ENCODE data around the gene OR8B12.

Gene OR8B12

DNA sequence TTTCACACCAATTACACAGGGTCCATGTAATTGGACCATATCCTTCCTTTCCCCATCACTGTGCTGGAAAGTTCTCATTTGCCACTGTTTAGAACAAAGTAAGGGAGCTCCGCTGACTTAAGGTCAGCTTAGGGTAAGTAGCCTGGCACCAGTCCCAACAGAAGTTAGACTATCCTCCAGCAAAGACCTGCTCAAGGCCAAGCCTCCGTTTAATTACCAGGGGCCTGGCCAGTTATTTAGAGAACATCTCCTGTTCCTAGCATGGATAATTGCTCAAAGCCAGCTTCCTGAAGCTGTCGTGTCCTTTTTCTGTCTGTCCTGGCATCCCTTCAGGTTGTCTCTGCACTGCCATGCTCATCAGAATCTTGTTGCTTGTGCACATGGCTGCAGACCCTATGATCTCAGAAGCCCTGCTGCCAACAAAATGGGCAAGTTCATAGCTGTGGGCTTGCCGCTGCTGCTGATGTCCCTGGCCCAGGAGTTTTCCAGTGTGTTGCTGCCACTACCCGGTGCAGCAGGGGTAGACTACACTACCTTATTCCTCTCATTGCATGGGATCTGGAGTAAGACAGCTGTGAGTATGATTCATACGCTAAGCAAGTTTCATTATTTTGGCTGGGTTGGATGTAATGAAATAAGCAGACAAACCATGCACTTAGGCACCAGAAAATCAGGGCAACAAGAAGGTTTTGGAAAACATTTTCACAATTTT is 34.4 kb upstream of the OR8B12 start:
- FAIRE-seq: no peak
- no peak for DNase-seq (ENCODE audit: insufficient read length, low spot score)
- TF ChIP-seq POLR2A (IDR thresholded peaks at IDR 0.05; ENCODE audit: low read depth, low read length): no peak

DNA sequence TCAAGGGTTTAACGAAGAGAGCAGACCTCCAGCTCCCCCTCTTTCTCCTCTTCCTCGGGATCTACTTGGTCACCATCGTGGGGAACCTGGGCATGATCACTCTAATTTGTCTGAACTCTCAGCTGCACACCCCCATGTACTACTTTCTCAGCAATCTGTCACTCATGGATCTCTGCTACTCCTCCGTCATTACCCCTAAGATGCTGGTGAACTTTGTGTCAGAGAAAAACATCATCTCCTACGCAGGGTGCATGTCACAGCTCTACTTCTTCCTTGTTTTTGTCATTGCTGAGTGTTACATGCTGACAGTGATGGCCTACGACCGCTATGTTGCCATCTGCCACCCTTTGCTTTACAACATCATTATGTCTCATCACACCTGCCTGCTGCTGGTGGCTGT is 26.7 kb upstream of the OR8B12 start:
- TF ChIP-seq POLR2AphosphoS5 (IDR thresholded peaks at IDR 0.05; ENCODE audit: low read depth, low read length) (no peak), TAF1 (IDR thresholded peaks at IDR 0.05; ENCODE audit: low read depth, low read length) (no peak), POLR2A (IDR thresholded peaks at IDR 0.05; ENCODE audit: low read depth, low read length) (no peak), SPI1 (IDR thresholded peaks at IDR 0.05; ENCODE audit: low read depth, low read length) (no peak), POU2F2 (IDR thresholded peaks at IDR 0.05; ENCODE audit: low read depth, low read length) (no peak), PAX5 (IDR thresholded peaks at IDR 0.05; ENCODE audit: insufficient read depth, low read length, severe bottlenecking) (no peak)
- FAIRE-seq (no peak), DNase-seq (ENCODE audit: insufficient read length, low spot score) (no peak)

DNA sequence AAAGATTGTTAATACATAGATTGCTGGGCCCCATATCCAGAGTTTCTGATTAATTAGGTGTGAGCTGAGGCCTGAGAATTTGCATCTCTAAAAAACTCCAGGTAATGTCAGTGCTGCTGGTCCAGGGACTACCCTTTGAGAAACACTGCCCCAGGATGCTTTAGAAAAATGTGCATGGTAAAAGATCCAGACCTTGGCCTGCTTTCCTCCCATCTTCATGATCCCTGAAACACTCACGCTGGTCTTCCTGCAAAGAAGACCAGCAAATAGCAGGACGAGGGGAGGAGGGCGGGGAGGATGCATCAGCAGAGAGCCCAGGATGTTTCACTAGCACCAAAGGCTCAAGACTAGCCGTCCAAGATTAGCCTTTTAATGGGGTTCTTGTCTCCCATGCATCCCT is 26.2 kb upstream of the OR8B12 start, which contains the start of gene OR8A1:
Gene OR8A1, plus strand, starts transcription at position 301 of the 400 bp plus-strand sequence. CDS start 123 bp downstream, outside the sequence.
- no peak for TF ChIP-seq POLR2A (IDR thresholded peaks at IDR 0.05; ENCODE audit: low read depth, low read length)
- DNase-seq (ENCODE audit: insufficient read length, low spot score) (no peak), FAIRE-seq (no peak)

GRCh38 chr11:124556828-124557227 is 13.4 kb upstream of the OR8B12 start:
- FAIRE-seq (no peak), DNase-seq (ENCODE audit: insufficient read length, low spot score) (no peak)
- no peak for TF ChIP-seq PAX5 (IDR thresholded peaks at IDR 0.05; ENCODE audit: insufficient read depth, low read length, severe bottlenecking)
- TF ChIP-seq POLR2AphosphoS5 (IDR thresholded peaks at IDR 0.05; ENCODE audit: low read depth, low read length): no peak
- no peak for TF ChIP-seq POU2F2 (IDR thresholded peaks at IDR 0.05; ENCODE audit: low read depth, low read length)
- TF ChIP-seq SPI1 (IDR thresholded peaks at IDR 0.05; ENCODE audit: low read depth, low read length): no peak
- TF ChIP-seq TAF1 (IDR thresholded peaks at IDR 0.05; ENCODE audit: low read depth, low read length): no peak
- no peak for TF ChIP-seq POLR2A (IDR thresholded peaks at IDR 0.05; ENCODE audit: low read depth, low read length)

DNA sequence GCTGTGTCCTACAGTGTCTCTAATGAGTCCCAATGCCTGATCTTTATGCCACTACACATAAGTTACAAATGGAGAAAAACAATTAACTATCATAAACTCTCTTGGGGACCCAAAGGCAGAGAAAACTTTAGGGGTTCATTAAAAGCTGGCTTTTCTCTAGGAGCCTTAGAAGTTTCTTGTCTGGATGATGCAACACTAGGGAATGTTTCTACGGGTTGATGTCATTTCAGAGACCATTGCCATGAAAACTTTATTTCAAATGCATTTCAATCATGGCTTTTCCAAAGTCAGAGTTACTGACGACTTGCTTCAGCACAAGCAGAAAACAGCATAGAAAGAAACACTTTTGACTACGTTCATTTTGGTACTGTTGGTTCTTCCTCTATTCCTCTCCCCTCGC is 8.5 kb upstream of the OR8B12 start:
- DNase-seq (ENCODE audit: insufficient read length, low spot score) (no peak), FAIRE-seq (no peak)
- TF ChIP-seq POU2F2 (IDR thresholded peaks at IDR 0.05; ENCODE audit: low read depth, low read length): no peak
- TF ChIP-seq POLR2AphosphoS5 (IDR thresholded peaks at IDR 0.05; ENCODE audit: low read depth, low read length): no peak
- no peak for TF ChIP-seq TAF1 (IDR thresholded peaks at IDR 0.05; ENCODE audit: low read depth, low read length)
- no peak for TF ChIP-seq PAX5 (IDR thresholded peaks at IDR 0.05; ENCODE audit: insufficient read depth, low read length, severe bottlenecking)
- no peak for TF ChIP-seq SPI1 (IDR thresholded peaks at IDR 0.05; ENCODE audit: low read depth, low read length)
- no peak for TF ChIP-seq POLR2A (IDR thresholded peaks at IDR 0.05; ENCODE audit: low read depth, low read length)

DNA sequence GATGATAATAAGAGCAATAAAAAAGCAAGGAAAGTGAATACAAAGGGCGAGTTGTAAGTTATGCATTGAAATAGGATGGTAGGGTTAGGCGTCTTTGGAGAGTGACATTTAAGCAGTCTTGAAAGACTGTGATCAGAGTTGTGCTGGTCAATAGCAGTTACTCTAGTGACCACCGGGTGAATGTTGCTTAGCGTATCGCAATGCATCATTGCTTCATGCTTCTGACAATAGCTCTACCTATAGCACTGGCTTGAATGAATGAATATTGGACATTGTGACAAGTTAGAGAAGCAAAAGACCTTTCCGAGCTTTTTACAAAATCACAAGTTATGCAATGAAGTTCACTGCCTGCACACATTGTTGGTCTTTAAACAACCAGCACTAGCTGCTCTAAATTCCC is 7.7 kb upstream of the OR8B12 start:
- FAIRE-seq (no peak), DNase-seq (ENCODE audit: insufficient read length, low spot score) (no peak)
- TF ChIP-seq TAF1 (IDR thresholded peaks at IDR 0.05; ENCODE audit: low read depth, low read length) (no peak), PAX5 (IDR thresholded peaks at IDR 0.05; ENCODE audit: insufficient read depth, low read length, severe bottlenecking) (no peak), SPI1 (IDR thresholded peaks at IDR 0.05; ENCODE audit: low read depth, low read length) (no peak), POLR2A (IDR thresholded peaks at IDR 0.05; ENCODE audit: low read depth, low read length) (no peak), POLR2AphosphoS5 (IDR thresholded peaks at IDR 0.05; ENCODE audit: low read depth, low read length) (no peak), POU2F2 (IDR thresholded peaks at IDR 0.05; ENCODE audit: low read depth, low read length) (no peak)

DNA sequence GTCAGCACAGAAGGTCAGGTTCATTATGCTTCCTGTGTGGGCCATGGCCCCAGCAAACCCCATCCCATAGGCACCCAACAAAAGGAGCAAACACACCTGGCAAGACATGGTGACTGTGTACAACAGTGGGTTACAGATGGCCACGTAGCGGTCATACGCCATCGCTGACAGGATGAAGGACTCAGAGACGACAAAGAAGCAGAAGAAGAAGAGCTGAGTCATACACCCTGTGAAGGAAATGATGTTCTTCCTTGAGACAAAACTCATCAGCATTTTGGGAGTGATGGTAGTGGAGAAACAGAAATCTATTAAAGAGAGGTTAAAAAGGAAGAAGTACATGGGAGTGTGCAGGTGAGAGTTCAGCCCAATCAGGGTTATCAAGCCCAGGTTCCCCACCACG is 309 bp downstream of the OR8B12 start:
- no peak for DNase-seq (ENCODE audit: insufficient read length, low spot score)
- no peak for FAIRE-seq
- no peak for TF ChIP-seq POLR2A (IDR thresholded peaks at IDR 0.05; ENCODE audit: low read depth, low read length)

GRCh38 chr11:124541204-124541603 is 2.2 kb downstream of the OR8B12 start:
- DNase-seq (ENCODE audit: insufficient read length, low spot score) (no peak), FAIRE-seq (no peak)
- TF ChIP-seq POLR2A (IDR thresholded peaks at IDR 0.05; ENCODE audit: low read depth, low read length) (no peak), POLR2AphosphoS5 (IDR thresholded peaks at IDR 0.05; ENCODE audit: low read depth, low read length) (no peak), PAX5 (IDR thresholded peaks at IDR 0.05; ENCODE audit: insufficient read depth, low read length, severe bottlenecking) (no peak), POU2F2 (IDR thresholded peaks at IDR 0.05; ENCODE audit: low read depth, low read length) (no peak), TAF1 (IDR thresholded peaks at IDR 0.05; ENCODE audit: low read depth, low read length) (no peak)

DNA sequence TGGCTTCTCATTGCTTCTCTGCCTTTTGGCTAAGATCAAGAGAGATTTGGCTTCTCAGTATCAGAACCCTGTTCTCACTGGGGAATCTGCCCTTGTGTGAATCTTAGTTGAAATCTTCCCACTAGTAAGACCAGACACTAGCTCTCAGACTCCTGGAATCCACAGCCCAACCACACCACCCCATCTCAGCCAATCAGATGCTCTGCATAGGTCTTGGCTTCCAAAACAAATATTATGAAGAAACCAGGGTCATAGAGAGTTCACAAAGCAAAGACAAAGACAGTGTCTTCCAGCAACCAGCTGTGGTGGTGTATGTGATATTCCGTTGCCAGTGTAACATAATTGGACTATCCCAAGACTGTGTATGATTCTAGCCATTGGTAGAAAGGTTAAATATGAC is 5.4 kb downstream of the OR8B12 start:
- DNase-seq (ENCODE audit: insufficient read length, low spot score): no peak
- no peak for TF ChIP-seq POLR2A (IDR thresholded peaks at IDR 0.05; ENCODE audit: low read depth, low read length)
- TF ChIP-seq TAF1 (IDR thresholded peaks at IDR 0.05; ENCODE audit: low read depth, low read length): no peak
- no peak for TF ChIP-seq POLR2AphosphoS5 (IDR thresholded peaks at IDR 0.05; ENCODE audit: low read depth, low read length)
- TF ChIP-seq POU2F2 (IDR thresholded peaks at IDR 0.05; ENCODE audit: low read depth, low read length): no peak
- TF ChIP-seq SPI1 (IDR thresholded peaks at IDR 0.05; ENCODE audit: low read depth, low read length): no peak
- no peak for TF ChIP-seq PAX5 (IDR thresholded peaks at IDR 0.05; ENCODE audit: insufficient read depth, low read length, severe bottlenecking)
- no peak for FAIRE-seq

DNA sequence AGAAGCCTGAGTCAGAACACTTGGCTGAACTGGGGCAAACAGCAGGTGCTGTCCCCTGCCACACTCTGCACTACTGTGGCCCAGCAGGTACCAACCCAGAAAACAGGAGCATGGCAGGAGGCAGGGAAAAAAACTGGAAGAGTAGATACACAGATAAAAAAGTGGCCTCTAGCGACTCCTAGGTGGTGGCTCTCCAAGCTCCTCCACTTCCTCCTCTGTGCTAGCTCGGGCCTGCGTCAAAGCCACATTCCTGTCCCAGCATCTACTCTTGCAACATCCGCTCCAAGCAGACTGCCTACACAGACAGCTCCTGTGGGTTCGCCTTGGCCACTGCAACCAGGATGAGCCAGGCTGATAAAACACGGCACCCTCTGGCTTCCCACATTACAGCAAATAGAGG is 6.9 kb downstream of the OR8B12 start:
- DNase-seq (ENCODE audit: insufficient read length, low spot score) (no peak), FAIRE-seq (no peak)
- TF ChIP-seq SPI1 (IDR thresholded peaks at IDR 0.05; ENCODE audit: low read depth, low read length): no peak
- TF ChIP-seq POLR2AphosphoS5 (IDR thresholded peaks at IDR 0.05; ENCODE audit: low read depth, low read length): no peak
- TF ChIP-seq TAF1 (IDR thresholded peaks at IDR 0.05; ENCODE audit: low read depth, low read length): no peak
- TF ChIP-seq POLR2A (IDR thresholded peaks at IDR 0.05; ENCODE audit: low read depth, low read length): no peak
- no peak for TF ChIP-seq PAX5 (IDR thresholded peaks at IDR 0.05; ENCODE audit: insufficient read depth, low read length, severe bottlenecking)
- no peak for TF ChIP-seq POU2F2 (IDR thresholded peaks at IDR 0.05; ENCODE audit: low read depth, low read length)

All from GM12891 (cell line).